Measurements from ENCODE around the gene SCO2. TPM values are rescaled to one million over a fixed set of nuclear protein-coding genes. Genes with fewer than 3 reads are reported as not detected.

SCO2 gene
- total RNA-seq, 4 donors from 2014 or later: 5.1 to 14.9 (median 6.7) TPM

GRCh38 chr22:50486561-50487289 is 38.7 kb downstream of the SCO2 start, which contains the start of gene MIOX:
MIOX (plus strand) TSS chr22:50486859; CDS start chr22:50486898, 39 bp downstream.
- TF ChIP-seq, protein P1, sequence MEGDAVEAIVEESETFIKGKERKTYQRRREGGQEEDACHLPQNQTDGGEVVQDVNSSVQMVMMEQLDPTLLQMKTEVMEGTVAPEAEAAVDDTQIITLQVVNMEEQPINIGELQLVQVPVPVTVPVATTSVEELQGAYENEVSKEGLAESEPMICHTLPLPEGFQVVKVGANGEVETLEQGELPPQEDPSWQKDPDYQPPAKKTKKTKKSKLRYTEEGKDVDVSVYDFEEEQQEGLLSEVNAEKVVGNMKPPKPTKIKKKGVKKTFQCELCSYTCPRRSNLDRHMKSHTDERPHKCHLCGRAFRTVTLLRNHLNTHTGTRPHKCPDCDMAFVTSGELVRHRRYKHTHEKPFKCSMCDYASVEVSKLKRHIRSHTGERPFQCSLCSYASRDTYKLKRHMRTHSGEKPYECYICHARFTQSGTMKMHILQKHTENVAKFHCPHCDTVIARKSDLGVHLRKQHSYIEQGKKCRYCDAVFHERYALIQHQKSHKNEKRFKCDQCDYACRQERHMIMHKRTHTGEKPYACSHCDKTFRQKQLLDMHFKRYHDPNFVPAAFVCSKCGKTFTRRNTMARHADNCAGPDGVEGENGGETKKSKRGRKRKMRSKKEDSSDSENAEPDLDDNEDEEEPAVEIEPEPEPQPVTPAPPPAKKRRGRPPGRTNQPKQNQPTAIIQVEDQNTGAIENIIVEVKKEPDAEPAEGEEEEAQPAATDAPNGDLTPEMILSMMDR (IDR thresholded peaks at IDR 0.05): no peak
- no peak for TF ChIP-seq POLR2A (IDR thresholded peaks at IDR 0.05)
- H3K27me3 ChIP-seq: peaks cover 0 to 82% (median 3%) of the 10 kb centered on the region in 4 donors

GRCh38 chr22:50485221-50486131 is 39.9 kb downstream of the SCO2 start:
- H3K9me3 ChIP-seq: no peaks in the 10 kb centered on the region
- TF ChIP-seq, protein P1 (IDR thresholded peaks at IDR 0.05): no peak
- no peak for TF ChIP-seq POLR2A (IDR thresholded peaks at IDR 0.05)
- intact Hi-C loops (cut with DNase I): loop anchor here (5.0 kb wide), 1 partner anchor 113 kb away; no protein-coding TSS in a partner anchor
- peaks cover 5 to 21% (median 7%) of the 10 kb centered on the region in 3 donors for H3K4me1 ChIP-seq
- no peak overlapping the region for H3K4me3 ChIP-seq
- H3K27me3 ChIP-seq: peaks cover 0 to 95% (median 6%) of the 10 kb centered on the region in 4 donors
- 50 to 55% methylated on average over 10 to 25 of the region's 29 CpGs for WGBS, 2 donors
- no peaks in the 10 kb centered on the region for H3K36me3 ChIP-seq
- no peak for DNase-seq
- H3K27ac ChIP-seq: no peak overlapping the region

More at GRCh38 chr22:50486561-50487289, 38.7 kb downstream of the SCO2 start, which contains the start of gene MIOX:
- intact Hi-C loops (cut with DNase I): loop anchor here (5.0 kb wide), 1 partner anchor 114 kb away; no protein-coding TSS in a partner anchor
- no peak for DNase-seq
- H3K4me3 ChIP-seq: no peak within 1 kb of the TSS
- no peak within 1 kb of the TSS for H3K27ac ChIP-seq
- 52 to 83% methylated on average over 7 to 9 of the region's 23 CpGs for WGBS, 2 donors
- H3K36me3 ChIP-seq: no peaks in the 10 kb centered on the region
- H3K9me3 ChIP-seq: no peaks in the 10 kb centered on the region
- peaks cover 5 to 17% (median 7%) of the 10 kb centered on the region in 3 donors for H3K4me1 ChIP-seq

- Histone ChIP-seq H3K4me1 (peaks cover 5 to 19% (median 7%) of the 10 kb centered on the region in 3 donors), H3K27ac (no peak overlapping the region), H3K27me3 (peaks cover 0 to 97% (median 6%) of the 10 kb centered on the region in 4 donors), H3K9me3 (no peaks in the 10 kb centered on the region), H3K36me3 (no peaks in the 10 kb centered on the region), H3K4me3 (no peak overlapping the region)
- DNase-seq: no peak
- TF ChIP-seq, protein P1 (IDR thresholded peaks at IDR 0.05): no peak
- no peak for TF ChIP-seq POLR2A (IDR thresholded peaks at IDR 0.05)
- 66 to 100% methylated on average over 4 to 12 of the region's 31 CpGs for WGBS, 2 donors
- intact Hi-C loops (cut with DNase I): no loop called here
Measured at GRCh38 chr22:50483977-50484853, 41.2 kb downstream of the SCO2 start.

DNA sequence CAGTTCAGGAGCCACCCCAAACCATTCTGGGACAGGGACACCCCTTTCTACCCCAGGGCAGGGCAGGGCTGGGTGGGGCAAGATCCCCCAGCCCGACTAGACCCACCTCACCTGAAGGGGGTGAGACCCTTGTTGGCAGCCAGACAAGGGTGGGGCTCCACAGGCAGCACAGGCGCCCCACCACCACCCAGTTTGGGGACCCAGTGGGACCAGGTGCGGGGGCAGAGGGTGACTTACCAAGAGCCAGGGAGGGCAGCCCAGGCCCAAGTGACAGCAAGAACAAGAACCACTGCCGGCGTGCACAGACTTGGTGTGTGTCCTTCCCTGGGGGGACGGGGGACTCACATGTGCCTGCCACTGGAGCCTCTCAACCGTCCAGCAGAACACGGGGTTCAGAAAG is 41.8 kb downstream of the SCO2 start:
- WGBS, 2 donors: 20 to 60% methylated on average over 1 of the region's 8 CpGs
- peaks cover 5 to 19% (median 7%) of the 10 kb centered on the region in 3 donors for H3K4me1 ChIP-seq
- no peaks in the 10 kb centered on the region for H3K36me3 ChIP-seq
- H3K27me3 ChIP-seq: peaks cover 0 to 99% (median 6%) of the 10 kb centered on the region in 4 donors
- H3K4me3 ChIP-seq: no peak overlapping the region
- DNase-seq: no peak
- no peaks in the 10 kb centered on the region for H3K9me3 ChIP-seq
- TF ChIP-seq POLR2A (IDR thresholded peaks at IDR 0.05): no peak
- TF ChIP-seq, protein P1 (IDR thresholded peaks at IDR 0.05): no peak
- H3K27ac ChIP-seq: no peak overlapping the region
- intact Hi-C loops (cut with DNase I): no loop called here
